ENCODE results near the gene SEL1L2.

Gene SEL1L2

DNA sequence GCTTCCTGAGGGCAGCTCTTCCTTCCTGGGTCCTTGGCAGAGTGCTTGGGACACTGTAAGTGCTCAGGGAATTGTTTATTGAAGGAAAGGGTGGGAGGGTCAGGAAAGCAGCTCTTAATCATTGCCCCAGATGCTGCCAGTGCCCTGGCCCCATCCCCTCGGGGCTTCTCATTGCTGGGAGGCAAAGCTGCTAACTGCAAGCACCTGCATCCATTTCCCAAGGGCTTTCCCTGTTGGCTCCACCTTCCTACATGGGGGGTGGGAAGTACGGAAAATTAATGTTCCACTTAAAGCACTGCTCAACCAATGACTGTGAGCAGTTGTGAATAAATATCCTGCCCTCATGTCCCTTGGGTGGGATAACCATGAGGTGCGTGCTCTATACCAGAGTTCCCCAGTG, 149.2 kb downstream of the SEL1L2 start:
- no peak for TF ChIP-seq CTCF (IDR thresholded peaks at IDR 0.05; ENCODE audit: low read depth, low read length)
- no peak for DNase-seq

DNA sequence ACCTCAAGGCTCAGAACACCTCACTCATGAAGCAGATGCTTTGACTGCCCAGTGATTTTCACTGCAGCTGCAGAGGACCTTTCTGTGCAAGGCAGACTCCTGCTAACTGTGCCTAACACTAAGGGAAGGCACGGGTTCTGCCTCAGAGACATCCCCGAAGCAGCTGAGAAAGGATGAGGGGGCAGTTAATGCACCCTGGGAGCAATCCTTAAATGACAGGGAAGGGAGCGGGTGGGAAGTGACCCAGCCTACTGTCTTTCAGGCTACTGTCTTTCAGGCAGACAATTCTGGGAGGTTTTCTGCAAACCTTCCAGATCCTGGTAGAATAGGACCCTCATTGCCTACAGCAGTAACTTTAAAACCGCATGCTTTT, 150.3 kb downstream of the SEL1L2 start:
- Histone ChIP-seq H3K27me3 (ENCODE audit: insufficient read depth, low read depth, severe bottlenecking) (peaks cover 76% of the 10 kb centered on the region), H3K27ac (no peak overlapping the region)
- TF ChIP-seq CTCF (IDR thresholded peaks at IDR 0.05; ENCODE audit: low read depth, low read length): no peak

More for the DNA sequence above, 149.2 kb downstream of the SEL1L2 start:
- Histone ChIP-seq H3K36me3 (no peaks in the 10 kb centered on the region), H3K27ac (no peak overlapping the region), H3K4me3 (ENCODE audit: low read depth, low read length) (no peak overlapping the region), H3K27me3 (ENCODE audit: insufficient read depth, low read depth, severe bottlenecking) (peaks cover 77% of the 10 kb centered on the region), H3K9me3 (ENCODE audit: severe bottlenecking) (no peaks in the 10 kb centered on the region)

GRCh38 chr20:13839421-13840092, 150.9 kb downstream of the SEL1L2 start:
- H3K27me3 ChIP-seq (ENCODE audit: insufficient read depth, low read depth, severe bottlenecking): peaks cover 70% of the 10 kb centered on the region
- no peak overlapping the region for H3K4me3 ChIP-seq (ENCODE audit: low read depth, low read length)
- no peaks in the 10 kb centered on the region for H3K36me3 ChIP-seq
- no peaks in the 10 kb centered on the region for H3K9me3 ChIP-seq (ENCODE audit: severe bottlenecking)
- no peak overlapping the region for H3K27ac ChIP-seq
- TF ChIP-seq CTCF (IDR thresholded peaks at IDR 0.05; ENCODE audit: low read depth, low read length): no peak
- DNase-seq: peak; percentile 71

More for the DNA sequence above, 150.3 kb downstream of the SEL1L2 start:
- Histone ChIP-seq H3K36me3 (no peaks in the 10 kb centered on the region), H3K4me3 (ENCODE audit: low read depth, low read length) (no peak overlapping the region), H3K9me3 (ENCODE audit: severe bottlenecking) (no peaks in the 10 kb centered on the region)
- DNase-seq: no peak

DNA sequence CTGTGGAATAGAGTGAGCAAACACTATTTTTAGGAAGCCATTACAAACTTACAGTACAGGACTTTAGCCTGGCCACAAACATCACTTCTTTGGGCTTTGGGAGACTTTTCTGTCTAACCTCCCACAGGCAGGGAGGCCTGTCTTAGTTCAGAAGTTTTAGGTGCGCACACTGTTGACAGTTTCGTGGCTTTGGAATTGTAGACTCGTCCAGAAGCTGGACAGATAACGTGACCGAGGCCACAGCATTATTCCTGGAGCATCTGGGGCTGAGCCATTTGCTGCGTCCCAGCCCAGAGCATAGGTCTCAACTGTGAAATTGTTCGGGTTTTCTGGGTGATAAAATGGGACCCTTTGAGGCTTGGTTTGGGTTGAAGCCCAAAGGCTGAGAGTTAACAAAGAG, 151.8 kb downstream of the SEL1L2 start:
- Histone ChIP-seq H3K36me3 (no peaks in the 10 kb centered on the region), H3K27ac (no peak overlapping the region), H3K9me3 (ENCODE audit: severe bottlenecking) (no peaks in the 10 kb centered on the region), H3K4me3 (ENCODE audit: low read depth, low read length) (no peak overlapping the region), H3K27me3 (ENCODE audit: insufficient read depth, low read depth, severe bottlenecking) (peaks cover 64% of the 10 kb centered on the region)
- no peak for DNase-seq
- no peak for TF ChIP-seq CTCF (IDR thresholded peaks at IDR 0.05; ENCODE audit: low read depth, low read length)

DNA sequence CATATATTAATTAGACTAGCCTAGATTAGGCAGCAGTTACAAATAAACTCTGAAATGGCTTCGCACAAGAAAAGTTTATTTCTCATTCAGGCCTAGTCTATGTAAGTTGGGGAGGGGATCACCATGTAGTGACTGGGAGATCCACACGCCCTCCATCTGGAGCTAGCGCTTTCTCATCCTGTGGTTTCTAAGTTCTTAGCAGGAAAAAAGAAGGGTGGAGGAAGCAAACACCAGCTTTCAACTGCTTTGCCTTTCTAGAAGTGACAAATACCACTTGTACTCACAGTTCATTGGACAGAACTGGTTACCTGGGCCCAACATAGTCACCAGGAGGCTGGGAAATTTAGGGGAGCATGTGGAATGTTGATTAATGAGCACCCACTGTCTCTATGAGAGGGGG, 158.9 kb downstream of the SEL1L2 start:
- TF ChIP-seq CTCF (IDR thresholded peaks at IDR 0.05; ENCODE audit: low read depth, low read length): no peak
- H3K36me3 ChIP-seq: no peaks in the 10 kb centered on the region
- no peak for DNase-seq
- no peak overlapping the region for H3K4me3 ChIP-seq (ENCODE audit: low read depth, low read length)
- peaks cover 4% of the 10 kb centered on the region for H3K27me3 ChIP-seq (ENCODE audit: insufficient read depth, low read depth, severe bottlenecking)
- no peak overlapping the region for H3K27ac ChIP-seq
- peaks cover 7% of the 10 kb centered on the region for H3K9me3 ChIP-seq (ENCODE audit: severe bottlenecking)

DNA sequence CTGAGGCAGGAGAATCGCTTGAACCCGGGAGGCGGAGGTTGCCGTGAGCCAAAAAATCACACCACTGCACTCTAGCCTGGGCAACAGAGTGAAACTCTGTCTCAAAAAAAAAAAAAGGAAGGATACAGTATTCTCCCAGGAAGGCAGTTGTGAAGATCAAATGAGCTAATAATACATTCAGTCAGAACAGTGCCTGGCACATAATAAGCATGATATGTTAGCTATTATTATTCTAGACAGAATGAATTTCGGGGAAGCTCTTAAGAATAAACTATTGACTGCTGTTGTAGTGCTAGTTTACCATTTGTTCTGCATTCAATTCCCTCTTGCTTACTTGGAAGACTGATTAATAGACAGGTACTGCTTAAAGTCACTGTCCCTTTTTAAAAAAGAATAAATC, 164.9 kb downstream of the SEL1L2 start:
- no peak overlapping the region for H3K27ac ChIP-seq
- no peaks in the 10 kb centered on the region for H3K27me3 ChIP-seq (ENCODE audit: insufficient read depth, low read depth, severe bottlenecking)
- H3K4me3 ChIP-seq (ENCODE audit: low read depth, low read length): no peak overlapping the region
- DNase-seq: no peak
- no peaks in the 10 kb centered on the region for H3K9me3 ChIP-seq (ENCODE audit: severe bottlenecking)
- TF ChIP-seq CTCF (IDR thresholded peaks at IDR 0.05; ENCODE audit: low read depth, low read length): no peak
- no peaks in the 10 kb centered on the region for H3K36me3 ChIP-seq

Data from WERI-Rb-1 (cell line).